K562 (cell line): ENCODE measurements around the gene SRI. TPM values are rescaled to one million over a fixed set of nuclear protein-coding genes. Genes with fewer than 3 reads are reported as not detected.

ENCODE experiments used
- ADNP ChIP-seq: fragments of 200-800 bp; sonication (Bioruptor generic); IDR thresholded peaks from 2 replicates; pipeline ENCODE4 v1.6.1; 2016; ENCODE audit warnings: missing genetic modification characterization, missing compliant biosample characterization
- CBX5 ChIP-seq: IDR thresholded peaks from 2 replicates; pipeline ENCODE4 v1.6.1; 2014; ENCODE audit warnings: low read depth, borderline replicate concordance
- CCAR2 ChIP-seq: fragments of 200-400 bp; formaldehyde crosslinking; IDR thresholded peaks from 2 replicates; pipeline ENCODE4 v1.6.1; 2017; ENCODE audit warnings: mild to moderate bottlenecking, low read depth, low read length
- CEBPG ChIP-seq, 3 experiments: fragments of 200-800 bp in 1 of 3; sonication (Bioruptor generic) in 1 of 3; sonication (generic) in 1 of 3; formaldehyde crosslinking in 1 of 3; IDR thresholded peaks in 2 of 3; conservative IDR thresholded peaks in 1 of 3; 2 replicates each; pipeline versions ENCODE4 v1.6.1 to v1.8.0; 2016 to 2022; ENCODE audit warnings: missing compliant biosample characterization in 2 of 3, missing genetic modification characterization in 2 of 3, mild to moderate bottlenecking in 1 of 3, missing genetic modification reagents in 1 of 3
- ELF4 ChIP-seq: fragments of 450-650 bp; formaldehyde crosslinking; IDR thresholded peaks from 2 replicates; pipeline ENCODE4 v1.4.0; 2022; ENCODE audit warnings: missing genetic modification characterization
- IFI16 ChIP-seq: fragments of 250-450 bp; sonication (Bioruptor Pico); IDR thresholded peaks from 2 replicates; pipeline ENCODE4 v2.1.2; 2022; ENCODE audit warnings: mild to moderate bottlenecking, inconsistent platforms
- JUN ChIP-seq, 2 experiments: sonication (generic) in 1 of 2; formaldehyde crosslinking in 1 of 2; IDR thresholded peaks; 2 replicates each; pipeline versions ENCODE4 v1.6.1 to v1.8.0; 2012 to 2022; ENCODE audit warnings: borderline replicate concordance in 2 of 2, mild to moderate bottlenecking in 2 of 2, improper control_type of control experiment in 1 of 2, low read depth in 1 of 2, low read length in 1 of 2, missing genetic modification reagents in 1 of 2
- KAT8 ChIP-seq: fragments of 450-650 bp; IDR thresholded peaks from 2 replicates; pipeline ENCODE4 v1.6.1; 2016; ENCODE audit warnings: low read depth, mild to moderate bottlenecking
- MECOM ChIP-seq: fragments of 250-450 bp; sonication (Bioruptor Pico); IDR thresholded peaks from 2 replicates; pipeline ENCODE4 v1.8.0; 2022; ENCODE audit warnings: inconsistent platforms
- MTA3 ChIP-seq: fragments of 450-650 bp; formaldehyde crosslinking; IDR thresholded peaks from 2 replicates; pipeline ENCODE4 v1.6.1; 2017; ENCODE audit warnings: mild to moderate bottlenecking, borderline replicate concordance
- PHB ChIP-seq: fragments of 250-450 bp; sonication (Bioruptor Pico); IDR thresholded peaks from 2 replicates; pipeline ENCODE4 v1.5.0; 2021
- STAT5B ChIP-seq: fragments of 250-450 bp; sonication (Bioruptor Pico); IDR thresholded peaks from 2 replicates; pipeline ENCODE4 v1.8.0; 2021; ENCODE audit warnings: mild to moderate bottlenecking, inconsistent platforms
- TBP ChIP-seq: optimal IDR thresholded peaks from 2 replicates; pipeline ENCODE3; 2011; ENCODE audit warnings: low read depth, low read length, improper control_type of control experiment
- ZBTB7A ChIP-seq: IDR thresholded peaks from 2 replicates; pipeline ENCODE4 v1.6.1; 2011; ENCODE audit warnings: low read depth, mild to moderate bottlenecking, low read length, moderate library complexity, borderline replicate concordance; ENCODE audit not compliant: control insufficient read depth
- ZKSCAN8 ChIP-seq: fragments of 200-800 bp; sonication (Bioruptor generic); IDR thresholded peaks from 2 replicates; pipeline ENCODE4 v1.6.1; 2016; ENCODE audit warnings: missing genetic modification characterization, missing compliant biosample characterization
- ZNF121 ChIP-seq: sonication (generic); formaldehyde crosslinking; conservative IDR thresholded peaks from 2 replicates; pipeline ENCODE4 v1.8.0; 2022; ENCODE audit warnings: missing genetic modification reagents
- ZNF134 ChIP-seq: fragments of 250-450 bp; sonication (Bioruptor Pico); conservative IDR thresholded peaks from 2 replicates; pipeline ENCODE4 v1.4.0; 2020
- ZNF263 ChIP-seq: sonication (generic); formaldehyde crosslinking; IDR thresholded peaks from 2 replicates; pipeline ENCODE4 v1.8.0; 2022; ENCODE audit warnings: mild to moderate bottlenecking, missing genetic modification reagents, borderline replicate concordance
- ZNF408 ChIP-seq: fragments of 250-450 bp; sonication (Bioruptor Pico); IDR thresholded peaks from 2 replicates; pipeline ENCODE4 v1.4.0; 2020; ENCODE audit warnings: low read depth, mild to moderate bottlenecking, moderate library complexity
- polyA plus RNA-seq, 8 experiments: library from polyadenylated mRNA; depleted of rRNA in 4 of 8; stranded (reverse) in 5 of 8; unstranded in 3 of 8; fragments of >200 nt; fragmentation: Nextera tagmentation in 2 of 8; fragmentation: Illumina TruSeq in 1 of 8; extraction: Ambion mirVana in 2 of 8; extraction: Trizol in 1 of 8; gene quantifications; 2 replicates each; pipeline versions ENCODE4 v1.2.1 to v1.2.3, GENCODE V29; 2011 to 2014; ENCODE audit warnings: inconsistent platforms in 1 of 8, missing spikeins in 1 of 8
- total RNA-seq, 7 experiments: library from RNA; depleted of rRNA in 6 of 7; stranded (reverse); fragments of >200 nt in 6 of 7; fragmentation: Illumina TruSeq in 2 of 7; extraction: Trizol in 2 of 7; gene quantifications; 2 replicates each; pipeline versions ENCODE4 v1.2.1 to v1.2.3, GENCODE V29; 2011 to 2021; ENCODE audit warnings: low replicate concordance in 1 of 7
- TF ChIP-seq, protein P1 (sequence below): fragments of 450-650 bp; IDR thresholded peaks from 2 replicates; pipeline ENCODE4 v1.6.1; 2016; ENCODE audit warnings: low read depth, mild to moderate bottlenecking, moderate library complexity
- TF ChIP-seq, protein P2 (sequence below): fragments of 250-450 bp; sonication (Bioruptor Pico); IDR thresholded peaks from 2 replicates; pipeline ENCODE4 v1.4.0; 2020; ENCODE audit warnings: mild to moderate bottlenecking, moderate library complexity
- TF ChIP-seq, protein P3 (sequence below): fragments of 200-800 bp; sonication (Bioruptor generic); IDR thresholded peaks from 2 replicates; pipeline ENCODE4 v1.6.1; 2016; ENCODE audit warnings: missing genetic modification characterization, missing compliant biosample characterization

The SRI gene
- total and polyA plus RNA-seq, 9 of the 15 experiments (the other 6 are each of a cell fraction or from before 2014, with no cell fraction given) = 56.4 to 158 (median 119) TPM

DNA sequence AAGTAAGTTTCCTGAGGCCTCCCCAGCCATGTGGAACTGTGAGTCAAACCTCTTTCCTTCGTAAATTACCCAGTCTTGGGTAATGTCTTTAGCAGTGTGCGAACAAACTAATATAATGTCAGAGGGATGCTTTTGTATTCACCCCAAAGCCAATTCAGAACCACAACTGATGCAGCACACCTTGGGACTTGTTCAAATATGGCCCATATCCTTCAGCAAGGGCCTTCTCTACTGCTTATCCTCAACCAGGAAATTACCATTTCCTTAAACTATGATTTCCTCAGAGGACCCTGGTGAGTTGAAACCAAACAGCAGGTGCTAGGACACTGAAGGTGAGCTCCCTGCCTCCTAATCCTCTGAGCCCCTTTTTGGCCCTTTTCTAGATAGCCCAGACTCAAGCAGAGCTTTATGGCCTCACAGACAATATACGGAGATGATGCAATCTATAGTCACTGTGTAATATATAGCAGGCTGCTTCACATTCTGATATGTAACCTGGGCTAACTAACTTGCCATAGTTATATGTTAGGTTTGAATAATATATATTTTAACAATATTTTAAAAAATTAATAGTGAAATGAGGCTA lies 15.2 kb downstream of the SRI start (continued):
- TF ChIP-seq TBP = no peak
- TF ChIP-seq, protein P1, sequence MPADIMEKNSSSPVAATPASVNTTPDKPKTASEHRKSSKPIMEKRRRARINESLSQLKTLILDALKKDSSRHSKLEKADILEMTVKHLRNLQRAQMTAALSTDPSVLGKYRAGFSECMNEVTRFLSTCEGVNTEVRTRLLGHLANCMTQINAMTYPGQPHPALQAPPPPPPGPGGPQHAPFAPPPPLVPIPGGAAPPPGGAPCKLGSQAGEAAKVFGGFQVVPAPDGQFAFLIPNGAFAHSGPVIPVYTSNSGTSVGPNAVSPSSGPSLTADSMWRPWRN = no peak
- TF ChIP-seq JUN (IDR thresholded peaks at IDR 0.05; ENCODE audit: borderline replicate concordance, low read depth, low read length) = 0 out of 2 replicates have a peak, but pooled peaks have one; percentile 32
- TF ChIP-seq JUN (CRISPR knock-in tag; IDR thresholded peaks at IDR 0.05; ENCODE audit: borderline replicate concordance) = no peak
- TF ChIP-seq ZKSCAN8 (CRISPR knock-in tag) = no peak
- no peak for TF ChIP-seq IFI16 (CRISPR knock-in tag)
- no peak for TF ChIP-seq KAT8
- no peak for TF ChIP-seq ZNF134 (CRISPR knock-in tag)
- TF ChIP-seq MECOM = no peak
- TF ChIP-seq, protein P2, sequence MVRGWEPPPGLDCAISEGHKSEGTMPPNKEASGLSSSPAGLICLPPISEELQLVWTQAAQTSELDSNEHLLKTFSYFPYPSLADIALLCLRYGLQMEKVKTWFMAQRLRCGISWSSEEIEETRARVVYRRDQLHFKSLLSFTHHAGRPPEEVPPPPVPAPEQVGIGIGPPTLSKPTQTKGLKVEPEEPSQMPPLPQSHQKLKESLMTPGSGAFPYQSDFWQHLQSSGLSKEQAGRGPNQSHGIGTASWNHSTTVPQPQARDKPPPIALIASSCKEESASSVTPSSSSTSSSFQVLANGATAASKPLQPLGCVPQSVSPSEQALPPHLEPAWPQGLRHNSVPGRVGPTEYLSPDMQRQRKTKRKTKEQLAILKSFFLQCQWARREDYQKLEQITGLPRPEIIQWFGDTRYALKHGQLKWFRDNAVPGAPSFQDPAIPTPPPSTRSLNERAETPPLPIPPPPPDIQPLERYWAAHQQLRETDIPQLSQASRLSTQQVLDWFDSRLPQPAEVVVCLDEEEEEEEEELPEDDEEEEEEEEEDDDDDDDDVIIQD (CRISPR knock-in tag) = no peak
- peak; percentile 87 for TF ChIP-seq CEBPG (CRISPR knock-in tag; IDR thresholded peaks at IDR 0.05)
- peak; percentile 94 to 97 for TF ChIP-seq CEBPG (tag; conservative IDR thresholded peaks at IDR 0.05 in 1 of 2, IDR thresholded peaks at IDR 0.05 in 1 of 2)
- TF ChIP-seq ZBTB7A = no peak
- TF ChIP-seq ZNF408 = no peak
- no peak for TF ChIP-seq ZNF263 (CRISPR knock-in tag)
- no peak for TF ChIP-seq CBX5
- TF ChIP-seq STAT5B (CRISPR knock-in tag) = no peak
- TF ChIP-seq ZNF121 (CRISPR knock-in tag) = no peak
- TF ChIP-seq MTA3 = no peak
- no peak for TF ChIP-seq ADNP
- TF ChIP-seq CCAR2 = no peak
- TF ChIP-seq, protein P3, sequence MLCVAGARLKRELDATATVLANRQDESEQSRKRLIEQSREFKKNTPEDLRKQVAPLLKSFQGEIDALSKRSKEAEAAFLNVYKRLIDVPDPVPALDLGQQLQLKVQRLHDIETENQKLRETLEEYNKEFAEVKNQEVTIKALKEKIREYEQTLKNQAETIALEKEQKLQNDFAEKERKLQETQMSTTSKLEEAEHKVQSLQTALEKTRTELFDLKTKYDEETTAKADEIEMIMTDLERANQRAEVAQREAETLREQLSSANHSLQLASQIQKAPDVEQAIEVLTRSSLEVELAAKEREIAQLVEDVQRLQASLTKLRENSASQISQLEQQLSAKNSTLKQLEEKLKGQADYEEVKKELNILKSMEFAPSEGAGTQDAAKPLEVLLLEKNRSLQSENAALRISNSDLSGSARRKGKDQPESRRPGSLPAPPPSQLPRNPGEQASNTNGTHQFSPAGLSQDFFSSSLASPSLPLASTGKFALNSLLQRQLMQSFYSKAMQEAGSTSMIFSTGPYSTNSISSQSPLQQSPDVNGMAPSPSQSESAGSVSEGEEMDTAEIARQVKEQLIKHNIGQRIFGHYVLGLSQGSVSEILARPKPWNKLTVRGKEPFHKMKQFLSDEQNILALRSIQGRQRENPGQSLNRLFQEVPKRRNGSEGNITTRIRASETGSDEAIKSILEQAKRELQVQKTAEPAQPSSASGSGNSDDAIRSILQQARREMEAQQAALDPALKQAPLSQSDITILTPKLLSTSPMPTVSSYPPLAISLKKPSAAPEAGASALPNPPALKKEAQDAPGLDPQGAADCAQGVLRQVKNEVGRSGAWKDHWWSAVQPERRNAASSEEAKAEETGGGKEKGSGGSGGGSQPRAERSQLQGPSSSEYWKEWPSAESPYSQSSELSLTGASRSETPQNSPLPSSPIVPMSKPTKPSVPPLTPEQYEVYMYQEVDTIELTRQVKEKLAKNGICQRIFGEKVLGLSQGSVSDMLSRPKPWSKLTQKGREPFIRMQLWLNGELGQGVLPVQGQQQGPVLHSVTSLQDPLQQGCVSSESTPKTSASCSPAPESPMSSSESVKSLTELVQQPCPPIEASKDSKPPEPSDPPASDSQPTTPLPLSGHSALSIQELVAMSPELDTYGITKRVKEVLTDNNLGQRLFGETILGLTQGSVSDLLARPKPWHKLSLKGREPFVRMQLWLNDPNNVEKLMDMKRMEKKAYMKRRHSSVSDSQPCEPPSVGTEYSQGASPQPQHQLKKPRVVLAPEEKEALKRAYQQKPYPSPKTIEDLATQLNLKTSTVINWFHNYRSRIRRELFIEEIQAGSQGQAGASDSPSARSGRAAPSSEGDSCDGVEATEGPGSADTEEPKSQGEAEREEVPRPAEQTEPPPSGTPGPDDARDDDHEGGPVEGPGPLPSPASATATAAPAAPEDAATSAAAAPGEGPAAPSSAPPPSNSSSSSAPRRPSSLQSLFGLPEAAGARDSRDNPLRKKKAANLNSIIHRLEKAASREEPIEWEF = no peak
- no peak for TF ChIP-seq ELF4
- no peak for TF ChIP-seq PHB (CRISPR knock-in tag)
